D721Med (cell line): ENCODE data around the gene LRRC46.
A peak's percentile ranks its signal among the peaks of the same experiment; 100 is the strongest.

ENCODE experiments used
- DNase-seq: peaks from one replicate; pipeline ENCODE4 v3.0.0; 2011; ENCODE audit warnings: low spot score; ENCODE audit not compliant: insufficient read length
- FAIRE-seq: peaks from 2 replicates; lab custom pipeline; 2011; peaks lifted over from hg19 to GRCh38; lab: Jason Lieb, UNC
- CTCF ChIP-seq: IDR thresholded peaks from 2 replicates; pipeline ENCODE4 v1.5.1; 2012; ENCODE audit warnings: mild to moderate bottlenecking, control low read depth; ENCODE audit not compliant: insufficient read depth; ENCODE audit errors: missing control alignments

Gene LRRC46

GRCh38 chr17:47821031-47821423 lies 10.4 kb upstream of the LRRC46 start:
- no peak for FAIRE-seq
- no peak for DNase-seq
- TF ChIP-seq CTCF: no peak

GRCh38 chr17:47821424-47822391 lies 9.8 kb upstream of the LRRC46 start, which contains the start of gene OSBPL7:
OSBPL7 (minus strand) TSS chr17:47821794; CDS start chr17:47820278, 1,516 bp downstream.
- peak; percentile 64 for TF ChIP-seq CTCF
- peak; percentile 95 for DNase-seq
- FAIRE-seq: no peak

- no peak for FAIRE-seq
- DNase-seq: no peak
- TF ChIP-seq CTCF: no peak
Observed at GRCh38 chr17:47822785-47823184, 8.7 kb upstream of the LRRC46 start.

- FAIRE-seq (no peak), DNase-seq (no peak)
- TF ChIP-seq CTCF: no peak
Observed at GRCh38 chr17:47823519-47823918, 8.0 kb upstream of the LRRC46 start.

GRCh38 chr17:47829870-47830269 lies 1.6 kb upstream of the LRRC46 start:
- FAIRE-seq (no peak), DNase-seq (no peak)
- TF ChIP-seq CTCF: no peak

GRCh38 chr17:47830396-47831002 lies 971 bp upstream of the LRRC46 start:
- DNase-seq: no peak
- no peak for FAIRE-seq
- no peak for TF ChIP-seq CTCF
